NCI-H774 (cell line): ENCODE data around the gene CLDND2.

Source experiments
- DNase-seq: peaks from one replicate; lab custom pipeline; 2025; lab: John Stamatoyannopoulos, UW

CLDND2 gene

DNA sequence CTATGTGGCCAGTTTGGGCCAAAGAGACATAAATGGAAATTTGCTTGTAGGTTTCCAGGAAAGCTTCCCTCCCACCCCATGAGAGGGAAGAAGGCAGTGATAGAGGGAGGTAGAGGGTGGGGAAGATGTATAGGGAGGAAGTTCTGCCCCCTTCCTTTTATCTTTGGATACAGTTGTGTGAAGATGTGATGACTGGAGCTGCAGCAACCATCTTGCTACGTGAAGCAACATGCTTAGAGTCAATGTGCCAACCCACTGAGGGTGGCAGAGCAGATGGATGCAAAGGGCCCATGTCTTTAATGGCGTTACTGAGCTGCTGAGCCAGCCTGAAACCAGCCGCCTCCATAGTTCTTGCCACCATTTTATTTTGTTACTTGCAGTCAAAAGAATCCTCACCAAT is 37.6 kb downstream of the CLDND2 start:
- DNase-seq: no peak

DNA sequence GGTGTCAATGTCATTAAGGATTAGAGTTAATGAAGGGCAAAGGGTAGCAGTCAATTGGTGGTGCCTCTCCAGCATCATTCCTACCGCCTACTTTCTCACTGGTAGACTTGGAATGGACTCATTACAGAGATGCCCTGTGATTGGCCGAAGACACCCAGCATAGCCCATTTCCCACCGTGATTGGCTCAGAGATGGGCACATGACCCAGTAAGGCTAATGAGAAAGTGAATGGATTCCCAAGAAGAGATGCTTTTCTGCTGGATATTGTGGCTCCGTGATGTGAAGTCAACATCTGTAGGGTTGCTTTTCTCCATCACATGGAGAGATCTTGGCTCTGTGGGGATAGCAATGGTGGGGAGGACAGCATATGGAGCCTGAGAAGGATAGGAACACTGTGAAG is 38.4 kb downstream of the CLDND2 start:
- DNase-seq: no peak

DNA sequence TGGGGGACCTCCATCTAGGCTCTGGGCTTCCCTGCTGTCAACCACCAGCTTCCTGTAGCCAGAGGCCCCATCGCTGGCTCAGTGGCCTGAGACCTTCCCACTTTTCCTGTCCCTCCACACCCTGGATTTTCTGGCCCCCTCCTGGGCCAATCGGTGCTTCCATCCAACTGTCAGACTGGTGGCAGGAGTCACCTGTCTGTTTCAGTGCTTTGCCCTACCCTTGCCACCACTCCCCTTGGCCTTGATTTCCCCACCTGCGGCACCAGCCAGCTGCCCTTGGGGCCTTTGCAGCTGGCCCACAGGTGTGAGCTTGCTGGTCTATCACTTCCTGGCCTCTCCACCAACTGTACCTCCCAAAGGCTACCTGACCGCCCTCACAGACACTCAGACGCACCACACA is 39.4 kb downstream of the CLDND2 start:
- no peak for DNase-seq

DNA sequence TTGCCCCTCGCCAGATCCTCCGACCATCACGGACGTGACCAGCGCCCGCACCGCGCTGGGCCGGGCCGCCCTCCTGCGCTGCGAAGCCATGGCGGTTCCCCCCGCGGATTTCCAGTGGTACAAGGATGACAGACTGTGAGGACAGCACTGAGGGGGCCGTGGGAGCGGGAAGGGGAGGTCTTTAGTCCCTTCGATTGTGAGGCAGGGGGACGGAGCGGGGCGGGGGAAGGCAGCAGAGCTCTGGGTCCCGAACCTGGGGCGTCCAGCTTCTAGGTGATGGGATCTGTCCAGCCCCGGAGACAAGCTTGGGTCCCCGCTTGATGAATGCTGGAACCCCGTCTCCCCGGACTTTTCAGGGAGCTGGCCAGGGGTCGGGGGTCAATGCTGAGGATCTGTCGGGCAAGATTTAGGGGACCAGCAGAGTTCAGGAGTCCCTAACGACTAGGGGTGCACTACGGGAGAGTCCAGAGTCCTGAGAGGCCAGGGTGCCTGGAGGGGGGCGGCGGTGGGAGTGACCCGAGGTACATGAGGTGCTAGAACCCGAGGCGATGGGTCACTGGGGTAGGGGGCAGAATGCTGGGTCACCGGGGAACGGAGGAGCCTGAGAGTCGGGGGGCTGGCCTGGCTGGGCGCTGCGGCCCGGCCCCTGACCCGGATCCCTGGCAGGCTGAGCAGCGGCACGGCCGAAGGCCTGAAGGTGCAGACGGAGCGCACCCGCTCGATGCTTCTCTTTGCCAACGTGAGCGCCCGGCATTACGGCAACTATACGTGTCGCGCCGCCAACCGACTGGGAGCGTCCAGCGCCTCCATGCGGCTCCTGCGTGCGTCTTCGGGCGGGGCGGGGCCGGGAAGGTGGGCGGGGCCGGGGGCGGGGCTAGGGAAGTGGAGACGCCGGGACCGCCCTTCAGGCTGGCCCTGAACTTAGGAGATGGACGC is 41.5 kb downstream of the CLDND2 start:
- no peak for DNase-seq

DNA sequence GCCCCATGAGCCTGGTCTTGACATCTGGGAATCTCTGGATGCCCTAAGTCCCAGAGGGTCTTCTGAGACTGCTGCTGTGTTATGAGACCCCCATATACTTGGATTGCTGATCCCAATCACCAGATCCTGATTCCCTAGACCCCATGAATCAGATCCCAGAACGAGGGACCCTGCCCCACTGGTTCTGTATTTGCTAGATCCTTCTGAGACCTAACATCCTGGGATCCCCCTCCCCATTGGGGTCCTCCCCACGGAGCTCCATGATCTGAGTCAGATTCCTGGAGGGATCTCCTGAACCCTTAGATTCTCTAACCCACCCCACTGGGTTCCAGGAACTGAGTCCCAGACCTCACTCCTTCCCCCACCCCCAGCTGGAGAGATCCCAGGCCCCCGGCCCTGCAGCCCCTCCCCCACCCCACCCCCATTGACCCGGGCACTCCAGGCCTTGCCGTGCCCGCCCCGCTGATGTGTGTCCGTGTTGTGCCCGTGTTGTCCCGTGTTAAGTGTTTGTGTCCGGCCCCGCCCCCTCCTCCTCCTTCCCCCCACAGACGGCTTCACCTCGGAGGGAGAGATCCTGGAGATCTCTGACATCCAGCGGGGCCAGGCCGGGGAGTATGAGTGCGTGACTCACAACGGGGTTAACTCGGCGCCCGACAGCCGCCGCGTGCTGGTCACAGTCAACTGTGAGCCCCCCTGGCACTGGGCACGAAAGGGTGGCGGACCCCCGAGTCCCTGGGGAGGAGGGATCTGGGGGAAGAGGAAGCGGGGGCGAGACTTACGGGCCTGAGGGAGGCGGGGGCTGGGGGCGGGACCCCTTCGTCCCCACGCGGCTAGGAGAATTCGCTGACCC is 42.4 kb downstream of the CLDND2 start:
- no peak for DNase-seq

DNA sequence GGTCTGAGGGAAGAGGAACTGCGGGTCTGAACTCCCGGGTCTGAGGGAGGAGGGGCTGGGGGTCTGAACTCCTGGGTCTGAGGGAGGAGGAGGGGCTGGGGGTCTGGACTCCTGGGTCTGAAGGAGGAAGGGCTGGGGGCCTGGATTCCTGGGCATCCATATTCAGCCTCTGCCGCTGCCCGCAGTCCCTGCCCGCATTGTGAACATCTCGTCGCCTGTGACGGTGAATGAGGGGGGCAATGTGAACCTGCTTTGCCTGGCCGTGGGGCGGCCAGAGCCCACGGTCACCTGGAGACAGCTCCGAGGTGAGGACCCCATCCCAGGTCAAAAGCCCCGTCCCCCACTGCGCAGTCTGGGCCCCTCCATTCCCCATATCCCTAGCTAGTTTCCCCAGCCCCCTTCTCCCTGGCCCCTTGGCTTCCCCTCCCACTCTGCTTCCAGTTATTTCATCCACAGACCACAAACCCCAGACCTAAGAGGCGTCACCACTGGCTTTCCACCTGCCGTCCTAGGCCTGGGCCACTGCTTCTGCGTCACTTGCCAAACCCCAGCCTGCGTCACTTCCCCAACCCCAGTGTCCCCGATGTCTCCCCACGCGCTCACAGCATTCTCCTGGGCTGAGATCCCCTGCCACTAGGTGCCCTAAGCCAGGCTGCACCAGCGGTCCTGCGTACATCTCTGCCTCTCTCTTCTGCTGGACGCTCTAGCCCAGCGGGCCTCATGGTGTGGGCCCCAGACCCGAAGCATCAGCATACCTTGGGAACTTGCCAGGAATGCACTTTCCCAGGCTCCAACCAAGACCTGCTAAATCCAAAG is 43.4 kb downstream of the CLDND2 start:
- no peak for DNase-seq

DNA sequence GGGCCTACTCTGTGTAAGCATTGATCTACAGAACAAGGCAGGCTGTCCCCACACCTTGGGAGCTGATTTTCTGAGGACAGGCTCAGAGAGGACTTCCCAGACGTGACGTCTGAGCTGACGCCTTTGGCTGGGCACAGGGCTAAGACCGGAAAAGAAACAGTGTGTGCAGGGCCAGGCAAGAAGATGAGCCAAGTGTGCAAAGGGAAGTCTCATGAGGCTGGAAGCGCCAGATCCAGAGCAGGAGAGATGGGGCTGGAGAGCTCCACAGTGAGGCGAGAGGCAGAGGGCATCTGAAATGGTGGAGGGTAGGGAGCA is 44.7 kb downstream of the CLDND2 start:
- no peak for DNase-seq

DNA sequence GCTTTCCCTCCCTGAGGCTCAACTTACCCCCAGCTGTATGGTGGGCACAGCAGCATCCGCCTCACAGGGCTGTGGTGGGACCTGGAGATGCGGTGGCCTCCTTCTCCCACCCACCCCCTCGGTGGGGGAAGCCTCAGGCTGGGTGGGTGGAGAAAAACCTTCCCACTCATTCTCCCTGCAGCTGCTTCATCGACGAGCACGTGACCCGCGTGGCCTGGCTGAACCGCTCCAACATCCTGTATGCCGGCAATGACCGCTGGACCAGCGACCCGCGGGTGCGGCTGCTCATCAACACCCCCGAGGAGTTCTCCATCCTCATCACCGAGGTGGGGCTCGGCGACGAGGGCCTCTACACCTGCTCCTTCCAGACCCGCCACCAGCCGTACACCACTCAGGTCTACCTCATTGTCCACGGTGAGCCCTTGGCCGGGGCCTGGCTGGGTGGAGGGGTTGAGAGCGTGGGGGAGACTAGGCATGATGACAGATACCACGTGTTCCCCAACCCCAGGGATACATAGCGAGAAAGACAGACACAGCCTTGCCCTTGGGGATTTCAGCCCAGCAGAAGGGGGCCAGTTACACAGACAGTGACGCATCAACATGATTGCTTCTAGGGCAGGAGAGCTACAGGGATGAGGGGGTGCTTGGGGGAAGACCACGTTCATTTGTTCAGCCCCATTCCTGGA is 45.2 kb downstream of the CLDND2 start:
- no peak for DNase-seq

DNA sequence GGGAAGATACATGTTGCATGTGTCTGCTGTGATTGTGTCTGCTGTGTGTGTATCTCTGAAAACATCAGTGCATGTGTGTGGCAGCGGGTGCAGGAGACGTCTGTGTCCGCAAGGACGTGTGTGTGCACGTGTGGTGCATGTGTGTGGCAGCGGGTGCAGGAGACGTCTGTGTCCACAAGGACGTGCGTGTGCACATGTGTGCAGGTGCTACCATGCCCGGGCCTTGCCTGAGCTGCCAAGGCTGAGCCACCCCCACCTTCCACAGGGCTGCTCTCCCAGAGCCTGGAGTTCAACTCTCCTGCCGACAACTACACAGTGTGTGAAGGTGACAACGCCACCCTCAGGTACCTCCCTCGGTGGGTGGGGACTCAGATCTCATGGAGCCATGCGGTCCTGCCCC is 47.0 kb downstream of the CLDND2 start:
- DNase-seq: no peak

DNA sequence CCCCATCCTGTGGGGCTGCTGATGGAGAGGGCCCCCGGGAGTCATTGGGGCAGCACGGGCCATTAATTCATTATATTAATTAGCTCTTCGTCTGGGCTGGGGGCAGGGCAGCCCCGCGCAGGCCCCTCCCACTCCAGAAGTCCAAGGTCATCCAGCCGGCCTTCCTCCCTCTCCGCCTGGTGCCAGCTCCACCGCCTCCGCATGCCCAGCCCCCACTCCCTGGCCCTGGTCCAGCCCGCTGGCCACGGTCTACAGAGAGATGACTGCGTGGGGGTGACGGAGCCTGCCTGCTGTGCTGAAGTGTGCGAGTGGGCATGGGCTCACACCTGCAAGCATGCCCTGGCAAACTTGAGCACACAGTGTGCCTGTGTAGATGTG is 48.5 kb downstream of the CLDND2 start:
- DNase-seq: no peak

DNA sequence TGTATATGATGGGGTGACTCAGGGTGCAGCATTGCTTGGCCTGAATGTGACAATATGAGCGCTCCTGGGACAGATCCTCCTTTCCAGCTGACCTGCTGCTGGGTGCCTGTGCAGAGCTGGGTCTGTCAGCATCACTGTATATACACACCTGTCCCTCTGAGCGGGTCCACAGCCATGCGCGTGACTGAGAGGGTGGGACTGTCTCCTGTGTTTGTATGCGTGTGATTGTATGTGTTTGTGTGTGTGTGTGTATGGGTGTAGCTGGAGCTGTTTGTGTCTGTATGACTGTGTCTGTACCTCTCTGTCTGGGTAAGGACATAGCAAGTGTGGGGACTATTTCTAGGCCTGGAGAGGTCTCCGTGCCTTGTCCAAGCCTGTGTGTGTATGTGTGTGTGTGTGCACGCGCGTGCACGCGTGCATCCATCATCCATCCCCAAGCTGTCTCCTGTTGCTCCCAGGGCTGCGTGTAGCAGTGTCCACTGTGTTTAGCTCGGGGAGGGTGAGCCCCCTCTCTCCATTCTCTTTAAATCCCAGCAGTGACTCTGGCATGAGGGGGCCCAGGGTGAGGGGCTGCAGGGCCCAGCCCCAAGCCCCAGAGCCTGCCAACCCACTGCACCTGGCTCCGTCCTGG is 49.0 kb downstream of the CLDND2 start:
- DNase-seq: no peak

DNA sequence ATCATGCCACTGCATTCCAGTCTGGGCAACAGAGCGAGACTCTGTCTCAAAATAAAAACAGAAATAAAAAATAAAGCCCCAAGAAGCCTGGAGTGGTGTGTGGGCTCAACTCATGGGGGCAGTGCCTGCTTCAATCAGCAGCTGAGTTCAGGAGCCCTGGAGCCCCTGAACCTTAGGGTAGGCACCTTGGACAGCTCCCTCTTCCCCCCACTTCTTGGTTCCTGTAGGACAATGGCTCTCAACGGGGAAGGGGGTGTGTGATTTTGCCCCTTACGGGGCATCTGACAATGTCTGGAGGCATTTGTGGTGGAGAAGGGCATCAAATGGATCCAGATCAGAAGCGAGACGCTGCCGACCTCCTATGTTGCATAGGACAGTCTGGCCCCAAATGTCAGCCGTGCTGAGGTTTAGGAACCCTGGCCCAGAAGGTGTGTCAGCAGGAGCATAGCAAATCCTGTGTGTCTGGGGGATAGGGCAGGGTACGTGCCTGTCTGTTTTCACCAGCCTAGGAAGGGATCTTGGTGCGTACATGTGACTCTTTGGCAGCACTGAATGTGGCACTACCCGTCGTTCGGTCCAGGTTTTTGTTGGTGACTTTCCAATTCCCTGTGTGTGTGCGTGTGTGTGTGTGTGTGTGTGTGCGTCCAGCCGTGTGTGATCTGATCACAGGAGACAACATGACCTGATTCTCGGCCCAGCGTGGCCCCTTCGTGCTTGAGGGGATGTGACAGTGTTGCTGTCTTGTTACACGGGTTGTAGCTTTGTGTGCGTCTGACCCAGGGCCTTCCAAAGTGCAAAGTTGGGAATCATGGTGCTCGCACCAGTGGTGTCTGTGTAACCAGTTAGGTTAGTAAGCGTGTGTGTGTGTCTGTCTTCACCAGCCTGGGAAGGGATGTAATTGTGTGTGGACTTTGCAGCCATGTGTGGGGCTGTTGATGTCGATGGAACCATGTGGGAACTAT is 49.8 kb downstream of the CLDND2 start:
- no peak for DNase-seq

DNA sequence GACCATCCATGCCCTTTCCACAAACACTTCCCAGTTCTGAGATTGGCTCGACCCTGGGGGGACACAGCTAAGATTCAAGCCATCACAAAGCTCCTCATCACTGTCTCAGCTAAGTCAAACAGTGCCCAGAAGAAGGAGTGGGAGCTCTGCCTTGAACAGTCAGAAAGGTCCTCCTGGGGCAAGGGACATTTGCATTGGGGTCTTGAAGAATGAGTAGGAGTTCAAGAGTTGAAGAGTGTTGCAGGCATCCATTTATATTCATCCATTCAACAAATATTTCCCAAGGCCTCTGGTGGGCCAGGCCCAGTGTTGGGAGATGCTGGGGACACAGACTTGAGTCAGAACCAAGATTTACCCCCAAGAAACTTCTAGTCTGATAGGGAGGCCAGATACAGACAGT is 50.8 kb downstream of the CLDND2 start:
- DNase-seq: no peak

DNA sequence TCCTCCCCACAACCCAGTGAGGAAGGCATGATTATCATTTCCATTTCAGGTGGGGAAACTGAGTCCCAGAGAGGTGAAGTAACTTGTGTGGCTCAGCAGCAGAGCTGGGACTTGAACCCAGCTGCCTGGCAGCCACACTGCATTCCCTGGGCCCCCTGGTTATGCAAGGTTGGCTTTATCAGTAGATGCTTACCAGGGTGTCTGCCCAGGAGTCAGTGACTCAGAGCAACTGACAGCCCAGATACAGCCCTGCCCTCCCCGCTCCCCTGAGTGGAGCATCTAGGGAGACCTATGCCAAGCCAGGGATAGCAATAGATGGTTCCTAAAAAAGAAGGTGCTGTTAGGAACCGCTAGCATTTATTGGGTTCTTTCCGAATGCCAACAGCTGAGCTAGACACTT is 51.4 kb downstream of the CLDND2 start:
- DNase-seq: no peak
